ENCODE results near the gene SRR. TPM values are rescaled to one million over a fixed set of nuclear protein-coding genes. Genes with fewer than 3 reads are reported as not detected.
A peak's percentile ranks its signal among the peaks of the same experiment; 100 is the strongest.

Gene SRR
- total and polyA plus RNA-seq, 9 of the 15 experiments (the other 6 are each of a cell fraction or from before 2014, with no cell fraction given) = 5.0 to 19.4 (median 7.9) TPM

- TF ChIP-seq ZBTB7A (IDR thresholded peaks at IDR 0.05; ENCODE audit: borderline replicate concordance, control insufficient read depth, low read depth, low read length) (peak; percentile 77; the same call in 1 of the 2 replicates), PHB (CRISPR knock-in tag; IDR thresholded peaks at IDR 0.05) (no peak), VEZF1 (CRISPR knock-in tag; IDR thresholded peaks at IDR 0.05) (peak; percentile 96), RBFOX2 (IDR thresholded peaks at IDR 0.05; ENCODE audit: low read depth, low read length) (peak; percentile 79), NFIC (IDR thresholded peaks at IDR 0.05) (0 out of 2 replicates have a peak, but pooled peaks have one; percentile 12), ETS1 (conservative IDR thresholded peaks at IDR 0.05; ENCODE audit: control insufficient read depth, low read depth, low read length) (0 out of 2 replicates have a peak, but pooled peaks have one; percentile 16), HNRNPL (IDR thresholded peaks at IDR 0.05; ENCODE audit: low read depth, low read length) (no peak), SRSF7 (optimal IDR thresholded peaks at IDR 0.05; ENCODE audit: low read depth, low read length) (no peak), POLR2H (tag; IDR thresholded peaks at IDR 0.05; ENCODE audit: low read depth) (no peak), ZBTB2 (IDR thresholded peaks at IDR 0.05) (no peak), CSDE1 (IDR thresholded peaks at IDR 0.05) (no peak), KDM2B (CRISPR knock-in tag; IDR thresholded peaks at IDR 0.05) (no peak), YY1 (IDR thresholded peaks at IDR 0.05; ENCODE audit: borderline replicate concordance in 1 of 3, control insufficient read depth in 1 of 3, extremely low read depth in 1 of 3, insufficient read depth in 3 of 3, insufficient read length in 1 of 3, insufficient replicate concordance in 2 of 3, low read depth in 1 of 3, low read length in 2 of 3) (peak in 2 of 3 experiments; percentile 83 to 84), SMAD1 (IDR thresholded peaks at IDR 0.05; ENCODE audit: low read depth, low read length, partially characterized antibody) (no peak), USF2 (CRISPR knock-in tag; IDR thresholded peaks at IDR 0.05) (no peak), MTA2 (IDR thresholded peaks at IDR 0.05; ENCODE audit: low read depth) (no peak), ELF2 (CRISPR knock-in tag; IDR thresholded peaks at IDR 0.05) (no peak), ZNF511 (CRISPR knock-in tag; IDR thresholded peaks at IDR 0.05) (no peak), IRF1 (CRISPR knock-in tag; IDR thresholded peaks at IDR 0.05; ENCODE audit: borderline replicate concordance) (no peak), L3MBTL2 (IDR thresholded peaks at IDR 0.05) (peak; percentile 69; the same call in 1 of the 2 replicates)
Measured at GRCh38 chr17:2303204-2304188, at the start of gene SRR, which contains the start of gene SMG6 (continued).
